ENCODE data around the gene CHSY1. TPM values are rescaled to one million over a fixed set of nuclear protein-coding genes. Genes with fewer than 3 reads are reported as not detected.
"Not testable (repeated sequence)": the region's sequence is repeated elsewhere in the genome, so short reads cannot be mapped to it uniquely, and the experiment has no call there.

The CHSY1 gene
- total RNA-seq, 1 donor from 2014 or later = 46.7 TPM

DNA sequence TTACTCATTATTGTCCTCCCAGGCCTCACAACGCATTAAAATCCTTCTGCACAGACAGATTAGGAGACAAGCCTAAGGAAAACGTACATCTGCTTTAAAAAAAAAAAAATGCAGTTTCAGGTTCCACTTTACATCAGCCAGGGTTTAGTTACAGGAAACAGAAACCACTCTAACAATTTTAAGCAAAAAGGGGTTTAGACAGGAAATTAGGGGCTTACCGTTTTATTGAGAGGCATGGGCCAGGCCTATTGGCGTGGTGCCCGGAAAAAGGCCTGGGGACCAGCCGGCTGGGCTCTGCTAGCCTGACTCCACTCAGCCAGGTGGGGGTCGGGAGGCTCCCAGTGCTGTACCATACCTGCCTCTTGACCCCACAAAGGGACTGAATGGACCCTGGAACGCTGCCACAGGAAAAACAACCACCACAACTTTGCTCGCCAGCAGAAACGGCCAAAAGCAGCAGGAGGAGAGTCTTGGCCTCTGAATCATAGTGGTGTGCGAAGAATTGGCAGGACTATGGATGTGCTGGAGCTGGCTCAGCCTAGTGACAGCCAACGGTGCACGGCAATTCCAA, 124.3 kb downstream of the CHSY1 start:
- H3K36me3 Mint-ChIP-seq (ENCODE audit: low read depth) = peaks cover 3% of the 10 kb centered on the region

DNA sequence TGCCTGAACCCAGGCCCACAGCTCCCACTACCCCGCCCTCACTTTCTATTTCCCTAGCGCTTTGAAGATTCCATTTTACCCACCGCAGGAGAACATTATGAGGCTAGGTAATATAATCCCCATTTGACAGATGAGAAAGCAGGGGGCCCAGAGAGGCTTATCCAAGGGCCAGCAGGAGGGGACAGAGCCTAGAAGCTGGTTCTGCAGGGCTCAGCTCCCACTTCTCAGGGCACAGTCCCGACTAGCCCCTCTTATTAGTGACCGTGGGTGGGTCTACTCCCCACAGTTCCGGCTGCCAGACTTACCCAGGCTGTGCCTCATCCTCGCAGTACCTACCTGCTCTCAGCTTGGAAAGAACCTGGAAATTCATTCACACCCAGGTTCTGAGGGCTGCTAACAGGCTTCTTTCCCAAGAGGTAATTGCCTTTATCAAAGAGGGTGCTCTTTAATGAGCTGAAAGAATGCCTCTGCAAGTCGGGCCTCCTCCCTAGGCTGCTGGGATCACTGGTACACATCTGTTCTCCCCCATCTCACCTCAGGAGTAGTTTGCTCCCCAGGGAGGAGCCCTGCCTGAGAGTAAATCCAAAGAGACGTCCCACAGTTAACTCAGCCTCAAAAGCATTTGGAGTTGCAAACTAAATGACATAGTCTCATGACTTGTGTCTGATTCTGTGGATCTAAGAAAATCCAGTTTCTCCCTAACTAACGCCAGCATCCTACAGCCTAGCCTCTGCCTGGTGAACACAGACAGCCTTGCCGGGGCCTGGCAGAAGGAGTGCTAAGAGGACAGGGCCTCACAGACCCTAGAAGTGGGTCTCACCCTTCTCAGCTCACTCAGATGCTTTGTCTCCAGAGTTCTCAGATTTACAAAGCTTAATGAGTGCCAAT, 125.0 kb downstream of the CHSY1 start:
- Mint-ChIP-seq H3K4me3 (no peak overlapping the region), H3K9me3 (no peaks in the 10 kb centered on the region), H3K4me1 (peaks cover 23% of the 10 kb centered on the region), H3K36me3 (ENCODE audit: low read depth) (peaks cover 3% of the 10 kb centered on the region), H3K27ac (ENCODE audit: unreplicated experiment) (peak overlapping the region; percentile 22), H3K27me3 (ENCODE audit: low read depth) (peaks cover 2% of the 10 kb centered on the region)
- TF ChIP-seq CTCF (conservative IDR thresholded peaks at IDR 0.05) = no peak
- no peak for DNase-seq (ENCODE audit: low read depth, low spot score)

More for the DNA sequence above, 124.3 kb downstream of the CHSY1 start:
- Mint-ChIP-seq H3K27me3 (ENCODE audit: low read depth) (peaks cover 2% of the 10 kb centered on the region), H3K4me3 (no peak overlapping the region), H3K27ac (ENCODE audit: unreplicated experiment) (no peak overlapping the region), H3K4me1 (peaks cover 19% of the 10 kb centered on the region), H3K9me3 (no peaks in the 10 kb centered on the region)
- TF ChIP-seq CTCF (conservative IDR thresholded peaks at IDR 0.05) = no peak
- no peak for DNase-seq (ENCODE audit: low read depth, low spot score)

DNA sequence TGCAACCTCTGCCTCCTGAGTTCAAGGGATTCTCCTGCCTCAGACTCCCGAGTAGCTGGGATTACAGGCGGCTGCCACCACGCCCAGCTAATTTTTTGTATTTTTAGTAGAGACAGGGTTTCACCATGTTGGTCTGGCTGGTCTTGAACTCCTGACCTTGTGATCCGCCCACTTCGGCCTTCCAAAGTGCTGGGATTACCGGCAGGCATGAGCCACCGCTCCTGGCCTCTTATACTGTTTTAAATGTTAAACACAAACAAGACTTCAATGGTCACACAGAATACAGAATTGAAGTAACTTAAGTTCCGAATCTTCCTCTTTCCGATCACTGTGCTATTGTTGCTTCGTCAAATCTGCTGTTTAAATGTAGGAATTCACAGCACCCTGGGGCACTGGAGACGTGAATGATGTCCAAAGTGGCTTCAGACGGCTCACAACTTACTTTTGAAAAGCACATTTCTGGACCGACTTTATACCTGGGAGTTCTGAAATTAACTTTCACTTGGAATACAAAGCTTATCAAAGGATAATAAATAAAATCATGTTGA, 125.9 kb downstream of the CHSY1 start:
- not testable (repeated sequence) for H3K36me3 Mint-ChIP-seq (ENCODE audit: low read depth); H3K27ac Mint-ChIP-seq (ENCODE audit: unreplicated experiment); DNase-seq (ENCODE audit: low read depth, low spot score); H3K9me3 Mint-ChIP-seq; H3K4me3 Mint-ChIP-seq; H3K27me3 Mint-ChIP-seq (ENCODE audit: low read depth)
- H3K4me1 Mint-ChIP-seq = peaks cover 31% of the 10 kb centered on the region

Other genes with a start within 250 kb of the CHSY1 start
- 37.8 and 42.1 TPM in 2 replicates for gene SELENOS, start 25.4 kb upstream of the CHSY1 start, total RNA-seq
- 118 and 132 TPM in 2 replicates for gene SNRPA1, start 43.2 kb upstream of the CHSY1 start, total RNA-seq
- 4.5 and 5.4 TPM in 2 replicates for gene PCSK6, start 237.7 kb upstream of the CHSY1 start, total RNA-seq